GM21423 (cell line): ENCODE data around the gene SAFB.
"Not testable (repeated sequence)": the region's sequence is repeated elsewhere in the genome, so short reads cannot be mapped to it uniquely, and the experiment has no call there.

Source experiments
- ATAC-seq: cut with Tn5 transposase; IDR thresholded peaks from one replicate; pipeline ENCODE4 v1.9.1; 2021; ENCODE audit warnings: mild to moderate bottlenecking, moderate library complexity; ENCODE audit not compliant: unreplicated experiment

The SAFB gene

DNA sequence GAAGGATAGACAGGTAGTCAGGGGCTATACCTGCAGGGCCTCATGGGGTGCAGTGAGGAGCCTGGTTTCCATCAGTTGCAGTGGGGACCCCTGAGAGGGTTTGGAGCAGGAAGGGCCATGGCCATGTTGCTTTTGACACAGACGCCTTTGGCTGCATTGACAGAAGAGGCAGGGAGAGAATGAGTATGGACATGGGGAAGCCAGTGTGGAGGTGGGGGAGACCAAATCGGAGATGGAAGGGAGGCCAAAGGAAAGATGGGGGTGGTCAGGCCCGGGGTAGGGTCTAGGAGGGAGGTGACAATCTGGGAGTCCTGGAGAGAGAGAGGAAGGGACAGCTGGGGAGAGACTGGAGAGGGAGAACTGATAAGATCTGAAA, 59.2 kb downstream of the SAFB start:
- no peak for ATAC-seq

GRCh38 chr19:5683177-5683886, 60.4 kb downstream of the SAFB start:
- no peak for ATAC-seq

DNA sequence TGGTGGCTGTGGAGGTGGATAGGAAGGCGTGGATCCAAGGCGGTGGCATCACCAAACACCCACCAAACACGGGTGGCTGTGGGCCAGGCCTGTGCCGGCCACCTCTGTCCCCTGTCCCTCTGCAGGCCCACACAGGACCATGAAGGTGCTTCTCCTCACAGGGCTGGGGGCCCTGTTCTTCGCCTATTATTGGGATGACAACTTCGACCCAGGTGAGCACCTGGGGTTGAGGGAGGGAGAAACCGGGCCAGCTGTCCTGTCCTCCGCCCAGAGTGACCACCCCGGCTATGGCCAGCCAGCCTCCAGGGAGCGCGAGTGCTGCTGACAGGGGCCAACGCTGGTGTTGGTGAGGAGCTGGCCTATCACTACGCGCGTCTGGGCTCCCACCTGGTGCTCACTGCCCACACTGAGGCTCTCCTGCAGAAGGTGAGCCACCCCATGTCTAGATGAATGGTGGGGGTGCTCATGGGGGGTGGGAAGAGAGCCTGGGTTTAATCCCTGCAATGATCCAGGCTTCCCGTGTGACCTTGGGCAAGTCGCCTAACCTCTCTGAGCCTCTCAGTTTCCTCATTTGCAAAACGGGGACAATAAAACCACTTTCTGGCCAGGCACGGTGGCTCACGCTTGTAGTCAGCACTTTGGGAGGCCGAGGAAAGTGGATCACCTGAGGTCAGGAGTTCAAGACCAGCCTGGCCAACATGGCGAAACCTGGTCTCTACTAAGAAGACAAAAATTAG, 62.0 kb downstream of the SAFB start:
- ATAC-seq: no peak

- no peak for ATAC-seq
Measured at GRCh38 chr19:5686326-5686646, 63.4 kb downstream of the SAFB start.

DNA sequence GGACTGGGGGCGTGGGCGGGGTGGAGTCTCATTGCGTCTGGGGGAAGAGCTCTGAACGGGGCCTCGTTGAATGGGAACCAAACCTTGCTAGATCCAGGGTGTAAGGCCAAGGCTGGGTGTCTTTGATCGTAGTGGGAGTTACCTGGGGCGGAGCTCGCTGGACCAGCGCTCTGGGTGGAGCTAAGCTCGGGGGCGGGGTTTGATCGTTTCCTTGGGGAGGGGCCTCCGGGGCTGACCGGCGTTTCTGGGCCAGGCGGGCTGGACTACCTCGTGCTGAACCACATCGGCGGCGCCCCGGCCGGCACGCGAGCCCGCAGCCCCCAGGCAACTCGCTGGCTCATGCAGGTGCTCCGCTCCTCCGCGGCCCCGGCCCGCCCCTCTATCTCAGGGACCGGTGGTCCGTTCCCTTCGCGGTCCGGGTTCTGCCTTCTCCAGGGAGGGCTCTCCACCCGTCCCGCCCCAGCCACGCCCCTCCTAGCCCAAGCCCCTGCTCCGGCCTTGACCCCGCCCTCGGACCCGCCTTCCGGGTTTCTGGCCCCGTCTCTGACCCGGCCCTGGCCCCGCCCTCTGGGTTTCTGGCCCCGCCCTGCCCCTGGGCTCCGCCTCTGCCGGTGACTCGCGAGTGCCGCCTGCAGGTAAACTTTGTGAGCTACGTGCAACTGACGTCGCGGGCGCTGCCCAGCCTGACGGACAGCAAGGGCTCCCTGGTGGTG, 63.9 kb downstream of the SAFB start:
- peak; percentile 51 for ATAC-seq

GRCh38 chr19:5687360-5688198, 64.7 kb downstream of the SAFB start:
- no peak for ATAC-seq

DNA sequence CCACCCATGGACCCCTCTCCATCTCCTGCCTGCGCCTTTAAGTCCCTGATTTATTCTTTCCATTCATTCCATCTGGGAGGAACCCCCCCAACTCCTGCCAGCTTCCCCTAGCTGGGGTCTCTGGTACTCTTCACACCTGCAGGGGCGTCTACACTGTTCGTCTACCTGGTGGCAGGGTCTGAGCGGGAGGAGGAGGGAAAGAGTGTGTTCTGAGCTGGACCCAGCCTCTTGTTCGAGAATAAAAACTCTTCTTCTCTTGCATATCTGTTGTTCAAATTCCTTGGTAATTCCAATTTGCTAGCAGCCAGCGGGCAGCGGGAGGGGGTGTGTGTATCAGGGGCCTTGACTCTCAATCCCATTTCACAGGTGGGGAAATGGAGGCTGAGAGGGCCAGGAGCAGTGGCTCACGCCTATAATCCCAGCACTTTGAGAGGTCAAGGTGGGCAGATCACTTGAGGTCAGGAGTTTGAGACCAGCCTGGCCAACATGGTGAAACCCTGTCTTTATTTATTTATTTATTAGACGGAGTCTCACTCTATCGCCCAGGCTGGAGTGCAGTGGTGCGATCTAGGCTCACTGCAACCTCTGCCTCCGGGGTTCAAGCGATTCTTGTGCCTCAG, 65.5 kb downstream of the SAFB start:
- not testable (repeated sequence) for ATAC-seq

DNA sequence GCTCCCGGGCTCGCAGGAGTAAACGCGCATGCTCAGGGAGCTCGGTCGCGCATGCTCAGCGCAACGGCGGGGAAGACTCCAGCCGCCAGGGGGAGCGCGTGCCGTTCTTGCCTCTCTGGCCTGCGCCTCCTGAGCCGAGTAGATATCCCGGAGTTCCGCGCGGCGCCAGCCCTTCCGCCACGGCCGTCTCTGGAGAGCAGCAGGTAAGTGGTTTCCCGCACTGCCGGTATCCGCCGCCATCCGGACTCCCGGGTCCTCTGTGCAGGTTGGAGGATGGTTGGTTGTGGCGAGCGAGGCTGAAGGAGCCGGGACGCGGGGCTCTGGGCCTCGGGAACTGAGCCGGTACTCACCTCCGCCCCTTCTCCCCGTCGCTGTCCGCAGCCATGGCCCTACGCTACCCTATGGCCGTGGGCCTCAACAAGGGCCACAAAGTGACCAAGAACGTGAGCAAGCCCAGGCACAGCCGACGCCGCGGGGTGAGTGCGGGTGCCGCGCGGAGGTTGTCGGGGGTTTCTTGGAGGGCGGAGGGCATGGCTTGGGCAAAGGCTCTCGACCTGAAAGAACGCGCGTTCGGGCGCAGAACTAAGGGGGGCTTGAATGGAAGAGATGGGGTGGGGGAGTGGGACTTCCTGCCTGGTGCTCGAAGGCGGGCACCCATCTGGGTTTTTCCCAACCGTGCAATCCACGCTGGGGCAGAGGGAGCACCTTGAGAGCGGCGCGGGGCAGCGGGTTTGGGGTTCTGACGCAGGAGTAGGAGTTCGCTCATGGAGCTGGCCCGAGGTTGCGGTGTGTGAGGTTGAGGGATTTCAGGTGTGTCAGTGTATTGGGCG, 67.5 kb downstream of the SAFB start, which contains the start of gene RPL36:
Gene RPL36 (plus strand): TSS at position 171 of the 830 bp plus-strand sequence. CDS start 213 bp downstream, at position 384.
- ATAC-seq: peak; percentile 43

GRCh38 chr19:5690955-5691821, 68.3 kb downstream of the SAFB start:
- ATAC-seq: no peak

DNA sequence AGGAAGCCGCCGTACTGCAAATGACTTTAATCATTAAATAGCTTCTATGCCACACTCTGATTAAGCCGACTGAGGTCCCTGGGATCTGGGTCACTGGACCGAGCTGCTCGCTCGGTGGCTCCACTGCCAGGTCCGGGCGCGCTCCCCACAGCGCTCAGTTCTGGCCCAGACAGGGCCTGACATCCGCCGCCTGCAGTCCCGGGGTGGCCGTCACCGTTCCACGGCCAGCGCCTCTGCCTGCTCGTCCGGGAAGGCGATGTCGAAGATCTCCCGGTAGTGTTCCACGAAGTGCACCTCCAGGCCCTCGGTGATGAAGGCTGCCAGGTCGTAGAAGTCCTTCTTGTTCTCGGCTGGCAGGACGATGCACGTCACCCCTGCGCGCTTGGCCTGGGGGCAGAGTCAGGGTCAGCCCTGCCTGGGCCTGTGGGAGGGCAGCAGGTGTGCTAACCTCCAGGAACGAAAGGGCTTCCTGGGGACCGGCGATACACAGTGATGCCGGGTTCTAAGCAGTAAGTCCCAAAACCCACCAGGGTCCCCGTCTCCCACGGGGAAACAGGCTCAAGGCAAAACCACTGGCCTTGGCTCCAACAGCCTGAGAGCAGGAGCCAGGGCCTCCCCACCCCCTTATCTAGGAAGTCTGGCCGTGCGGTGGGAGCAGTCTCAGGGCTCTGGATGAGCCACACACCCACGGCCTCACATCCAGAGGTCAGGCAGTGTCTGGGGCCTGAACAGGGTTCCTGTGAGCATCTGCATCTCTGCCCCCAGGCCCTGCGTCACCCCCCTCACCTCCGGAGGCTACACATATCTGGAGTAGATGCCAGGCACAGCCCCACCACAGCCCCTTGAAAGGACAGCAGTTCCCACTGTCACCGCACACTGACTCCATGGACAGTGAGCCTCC, 69.2 kb downstream of the SAFB start:
- no peak for ATAC-seq

GRCh38 chr19:5692723-5693194, 69.9 kb downstream of the SAFB start:
- ATAC-seq: no peak

- ATAC-seq: no peak
Measured at GRCh38 chr19:5693195-5694166, 70.6 kb downstream of the SAFB start.

DNA sequence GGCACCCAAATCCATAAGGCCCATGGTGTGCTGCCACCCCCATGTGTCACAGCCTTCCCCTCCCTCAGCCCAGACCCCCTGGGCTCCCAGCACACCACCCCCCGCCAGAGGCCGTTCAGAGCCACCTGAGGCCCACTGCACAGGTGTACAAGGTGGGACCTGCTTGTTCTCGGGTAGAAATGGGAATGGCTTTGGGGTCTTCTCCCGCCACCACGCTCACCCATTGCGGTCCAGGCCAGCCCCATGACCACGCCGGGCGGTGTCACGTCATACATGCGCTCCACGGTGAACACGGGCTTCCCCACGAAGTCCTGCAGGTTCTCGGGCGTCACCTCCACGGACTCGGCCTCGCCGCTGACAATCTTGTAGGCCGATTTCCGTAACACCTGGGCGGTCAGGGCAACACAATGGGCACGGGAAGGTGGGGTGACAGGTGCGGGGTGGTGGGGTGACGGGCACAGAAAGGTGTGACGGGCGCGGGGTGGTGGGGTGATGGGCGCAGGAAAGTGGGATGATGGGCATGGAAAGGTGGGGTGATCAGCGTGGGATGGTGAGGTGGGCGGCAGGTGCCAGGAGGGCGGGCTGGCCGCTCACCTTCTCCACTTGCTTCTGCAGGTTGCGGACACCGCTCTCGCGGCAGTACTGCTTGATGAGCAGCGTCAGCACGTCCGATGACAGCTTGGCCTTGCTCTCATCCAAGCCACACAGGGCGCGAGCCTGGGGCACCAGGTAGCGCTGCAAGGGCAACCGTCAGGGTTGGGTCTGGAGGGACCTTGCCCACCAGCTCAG, 71.5 kb downstream of the SAFB start:
- ATAC-seq: no peak

DNA sequence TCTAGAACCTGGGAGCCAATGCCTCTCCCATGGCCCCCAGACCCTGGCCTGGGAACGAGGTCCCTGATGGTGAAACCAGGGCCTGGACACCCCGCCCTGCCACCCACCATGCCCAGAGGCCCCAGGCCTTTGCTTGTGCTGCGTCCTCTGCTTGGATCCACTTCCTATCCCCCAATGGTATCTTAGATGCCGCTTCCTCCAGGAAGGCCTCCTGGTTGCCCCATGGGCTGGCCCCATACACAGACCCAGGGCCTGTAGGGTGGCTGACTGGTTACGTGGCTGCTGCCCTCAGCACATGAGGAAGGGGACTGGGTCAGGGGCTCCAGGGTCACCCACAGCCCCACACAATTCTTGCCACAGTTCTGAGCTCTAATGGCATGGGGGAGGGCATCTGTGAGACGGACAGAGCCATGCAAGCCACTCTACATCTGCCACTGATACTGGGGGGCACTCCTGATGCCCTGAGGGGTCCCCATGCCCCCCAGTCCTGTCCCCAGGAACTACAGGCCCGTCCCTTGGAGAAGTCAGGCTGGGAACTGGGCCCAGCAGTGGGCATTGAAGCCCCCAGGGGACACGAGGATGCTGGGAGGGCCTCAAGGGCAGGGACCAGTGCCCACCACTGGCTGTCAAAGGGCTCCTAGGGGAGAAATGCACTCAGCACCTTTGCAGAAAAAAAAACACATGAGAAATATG, 72.2 kb downstream of the SAFB start:
- ATAC-seq: no peak

GRCh38 chr19:5695649-5696195, 72.8 kb downstream of the SAFB start:
- ATAC-seq: no peak
